HCT116 (cell line): ENCODE measurements around the gene ATP6V1B1. TPM values are rescaled to one million over a fixed set of nuclear protein-coding genes. Genes with fewer than 3 reads are reported as not detected.
A peak's percentile ranks its signal among the peaks of the same experiment; 100 is the strongest.

Experiments used
- ATAC-seq: fragments of 200-7000 bp; cut with Tn5 transposase; 2 replicates; pipeline ENCODE4 v1.9.1; 2020; ENCODE audit warnings: mild to moderate bottlenecking, moderate library complexity
- BruUV-seq: library from RNA; stranded (reverse); fragments of 400-500 nt; replicated peaks from 2 replicates; lab custom pipeline; 2021; lab: Mats Ljungman, UMichigan
- CTCF ChIA-PET: fragments of 300-600 bp; sonication (Branson Sonifier 250); formaldehyde crosslinking; loops from one replicate; lab custom pipeline; 2021; ENCODE audit warnings: antibody characterized with exemption; lab: Charles Lee
- POLR2A ChIA-PET: fragments of 300-600, 350-600 bp; sonication (Branson Sonifier 250); formaldehyde crosslinking; loops from one replicate; lab custom pipeline; 2021; ENCODE audit warnings: antibody characterized with exemption; lab: Charles Lee
- RAD21 ChIA-PET, 2 experiments: fragments of 300-600 bp; sonication (Branson Sonifier 250); formaldehyde crosslinking; loops; one replicate each; lab custom pipeline; 2023; ENCODE audit warnings: low total read pairs in 2 of 2; ENCODE audit not compliant: uncharacterized antibody in 2 of 2, unreplicated experiment in 2 of 2, low non-redundant PET in 1 of 2; lab: Charles Lee
- DNase-seq: peaks from one replicate; pipeline ENCODE4 v3.0.0-alpha.2; 2010; ENCODE audit warnings: low read depth, low spot score
- H2AFZ ChIP-seq: fragments of 200-600 bp; shearing (Covaris generic), sonication (generic); 2 replicates; pipeline ENCODE4 v1.6.1; 2017; ENCODE audit warnings: low read depth, mixed run types, mixed read lengths, antibody characterized with exemption, low read length; ENCODE audit not compliant: poor library complexity, severe bottlenecking
- H3K27ac ChIP-seq: 2 replicates; pipeline ENCODE4 v1.5.1; 2012; ENCODE audit warnings: low read depth, low read length
- H3K27me3 ChIP-seq: fragments of 200-600 bp; sonication (generic); 2 replicates; pipeline ENCODE4 v1.6.1; 2016; ENCODE audit warnings: mixed run types, low read length, mixed read lengths; ENCODE audit not compliant: insufficient read depth
- H3K36me3 ChIP-seq, 2 experiments: fragments of 200-500 bp in 1 of 2; fragments of 200-600 bp in 1 of 2; sonication (Bioruptor generic) in 1 of 2; sonication (generic) in 1 of 2; 2 replicates each; pipeline versions ENCODE4 v1.5.1 to v1.6.1; 2014 to 2016; ENCODE audit warnings: low read length in 2 of 2, inconsistent platforms in 1 of 2, mixed read lengths in 1 of 2, mixed run types in 1 of 2; ENCODE audit not compliant: insufficient read depth in 2 of 2, control insufficient read depth in 1 of 2
- H3K4me1 ChIP-seq, 2 experiments: fragments of 200-600 bp in 1 of 2; sonication (generic) in 1 of 2; 2 replicates each; pipeline versions ENCODE4 v1.5.1 to v1.6.1; 2012 to 2017; ENCODE audit warnings: low read length in 2 of 2, inconsistent platforms in 1 of 2, mild to moderate bottlenecking in 1 of 2, mixed read lengths in 1 of 2, mixed run types in 1 of 2, moderate library complexity in 1 of 2; ENCODE audit not compliant: insufficient read depth in 2 of 2, control insufficient read depth in 1 of 2
- H3K4me2 ChIP-seq: fragments of 200-600 bp; sonication (generic); 2 replicates; pipeline ENCODE4 v1.6.1; 2017; ENCODE audit warnings: mixed run types, low read length, mixed read lengths
- H3K4me3 ChIP-seq, 2 experiments: fragments of 200-600 bp in 1 of 2; sonication (generic) in 1 of 2; replicated peaks in 1 of 2; 2 replicates each; pipeline ENCODE4 v1.5.1; 2011 to 2016; ENCODE audit warnings: low read length in 2 of 2, control low read depth in 1 of 2, low read depth in 1 of 2, mild to moderate bottlenecking in 1 of 2, mixed read lengths in 1 of 2, mixed run types in 1 of 2
- H3K79me2 ChIP-seq: fragments of 200-600 bp; sonication (generic); 2 replicates; pipeline ENCODE4 v1.6.1; 2017; ENCODE audit warnings: mild to moderate bottlenecking, mixed run types, low read length, moderate library complexity, mixed read lengths; ENCODE audit not compliant: insufficient read depth
- H3K9ac ChIP-seq: fragments of 200-600 bp; sonication (generic); 2 replicates; pipeline ENCODE4 v1.6.1; 2016; ENCODE audit warnings: low read length, mixed read lengths
- H3K9me2 ChIP-seq: fragments of 200-600 bp; sonication (generic), shearing (Covaris generic); 2 replicates; pipeline ENCODE4 v1.6.1; 2017; ENCODE audit warnings: mixed run types, mild to moderate bottlenecking, moderate library complexity; ENCODE audit not compliant: insufficient read depth
- H3K9me3 ChIP-seq, 2 experiments: fragments of 200-500 bp in 1 of 2; fragments of 200-600 bp in 1 of 2; sonication (Bioruptor generic) in 1 of 2; sonication (generic) in 1 of 2; 2 replicates each; pipeline ENCODE4 v1.6.1; 2014 to 2017; ENCODE audit warnings: low read length in 2 of 2, mixed read lengths in 2 of 2, inconsistent platforms in 1 of 2, low read depth in 1 of 2, mild to moderate bottlenecking in 1 of 2, mixed run types in 1 of 2, moderate library complexity in 1 of 2; ENCODE audit not compliant: control insufficient read depth in 1 of 2, insufficient read depth in 1 of 2
- H4K20me1 ChIP-seq: fragments of 200-600 bp; sonication (generic), shearing (Covaris generic); 2 replicates; pipeline ENCODE4 v1.6.1; 2017; ENCODE audit warnings: mixed run types, mild to moderate bottlenecking, moderate library complexity; ENCODE audit not compliant: insufficient read depth
- EZH2 ChIP-seq: fragments of 200-600 bp; sonication (generic); IDR thresholded peaks from 2 replicates; pipeline ENCODE4 v1.6.1; 2017; ENCODE audit warnings: antibody characterized with exemption, mixed run types
- JUND ChIP-seq: IDR thresholded peaks from 2 replicates; pipeline ENCODE4 v1.6.1; 2012
- POLR2A ChIP-seq: IDR thresholded peaks from 2 replicates; pipeline ENCODE4 v1.7.0; 2011; ENCODE audit warnings: borderline replicate concordance; ENCODE audit not compliant: insufficient read depth, insufficient read length; ENCODE audit errors: extremely low read depth
- RAD21 ChIP-seq: IDR thresholded peaks from 2 replicates; pipeline ENCODE4 v1.6.1; 2012; ENCODE audit warnings: low read depth, mild to moderate bottlenecking
- SIN3A ChIP-seq: IDR thresholded peaks from 2 replicates; pipeline ENCODE4 v1.6.1; 2012; ENCODE audit warnings: low read depth
- SP1 ChIP-seq: IDR thresholded peaks from 2 replicates; pipeline ENCODE4 v1.6.1; 2012; ENCODE audit warnings: low read depth
- SRF ChIP-seq: IDR thresholded peaks from 2 replicates; pipeline ENCODE4 v1.6.1; 2012; ENCODE audit warnings: low read depth
- ZFX ChIP-seq: fragments of 450-650 bp; IDR thresholded peaks from 2 replicates; pipeline ENCODE4 v1.6.1; 2017
- ZNF274 ChIP-seq: fragments of 200-500 bp; sonication (Bioruptor generic); IDR thresholded peaks from 2 replicates; pipeline ENCODE4 v1.6.1; 2014; ENCODE audit warnings: mild to moderate bottlenecking, low read depth, low read length, inconsistent platforms
- intact Hi-C: fragments of 100-400 bp; cut with micrococcal nuclease; formaldehyde crosslinking; loops from 2 replicates; pipeline ENCODE4 v1.10.0; 2022
- total RNA-seq: library from RNA; stranded (reverse); gene quantifications from one replicate; pipeline ENCODE4 v1.2.1, GENCODE V29; 2021; ENCODE audit not compliant: unreplicated experiment
- TF ChIP-seq, protein P1 (sequence below), 3 experiments: fragments of 200-600 bp in 1 of 3; sonication (generic) in 1 of 3; IDR thresholded peaks in 2 of 3; conservative IDR thresholded peaks in 1 of 3; 2 replicates each; pipeline ENCODE4 v1.5.1; 2012 to 2017; ENCODE audit warnings: low read depth in 2 of 3, low read length in 2 of 3, antibody characterized with exemption in 1 of 3, borderline replicate concordance in 1 of 3, control low read depth in 1 of 3, mild to moderate bottlenecking in 1 of 3, mixed read lengths in 1 of 3, mixed run types in 1 of 3, moderate library complexity in 1 of 3; ENCODE audit not compliant: insufficient read depth in 1 of 3

Gene ATP6V1B1
- total RNA-seq, 1 experiment from 2014 or later, result 0.74 TPM

DNA sequence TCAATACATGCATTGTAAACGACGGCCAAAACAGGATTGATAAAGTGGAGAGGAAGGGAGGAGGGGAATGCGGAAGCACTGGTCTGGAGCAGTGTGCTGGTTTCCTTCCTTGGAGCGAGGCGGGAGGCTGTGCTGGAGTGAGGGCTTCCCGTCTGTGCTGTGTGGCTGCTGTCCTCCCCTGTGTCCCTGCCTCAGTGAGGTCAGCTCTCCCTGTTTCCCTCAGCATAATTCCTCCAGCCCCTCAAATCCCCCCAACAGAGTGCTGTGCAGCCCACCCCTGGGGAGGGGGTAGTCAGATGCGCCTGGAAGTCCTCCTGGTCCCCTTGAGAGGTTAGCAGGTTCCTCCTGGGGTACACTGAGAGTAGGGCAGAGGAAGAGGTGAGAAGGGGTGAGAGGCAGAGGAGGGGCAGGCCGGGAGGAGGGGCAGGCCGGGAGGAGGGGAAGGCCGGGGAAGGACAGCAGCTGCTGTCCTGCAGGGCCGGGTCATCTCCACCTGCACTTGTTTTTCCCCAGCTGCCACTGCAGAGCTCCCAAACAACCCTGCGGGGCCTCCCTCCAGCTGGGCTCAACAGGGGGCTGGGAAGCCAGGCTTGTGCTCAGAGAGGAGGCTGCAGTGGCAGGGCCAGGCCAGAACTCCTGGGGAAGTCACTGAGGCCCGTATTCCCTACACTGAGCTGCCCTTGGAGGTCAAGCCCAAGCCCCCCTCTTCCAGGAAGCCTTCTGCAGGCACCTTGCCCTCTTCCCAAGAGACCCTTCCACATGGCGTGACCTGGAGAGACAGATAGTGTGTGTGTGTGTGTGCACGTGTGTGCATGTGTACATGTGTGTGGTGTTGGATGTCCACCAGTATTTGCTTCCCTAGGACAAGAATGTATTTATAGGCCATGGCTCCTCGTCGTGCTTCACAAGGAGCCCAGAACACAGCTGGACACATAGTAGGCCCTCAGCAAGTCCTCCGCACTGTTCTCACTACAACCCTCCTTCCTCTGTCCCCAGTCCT is 13.2 kb upstream of the ATP6V1B1 start:
- no peaks in the 10 kb centered on the region for H3K36me3 ChIP-seq
- H3K27me3 ChIP-seq, result no peaks in the 10 kb centered on the region
- POLR2A ChIA-PET, result no interaction called here
- intact Hi-C loops, result no loop called here
- H3K27ac ChIP-seq, result no peak overlapping the region
- RAD21 ChIA-PET, result no interaction called here
- H3K9ac ChIP-seq, result no peak overlapping the region
- no peaks in the 10 kb centered on the region for H3K9me3 ChIP-seq
- no peaks in the 10 kb centered on the region for H3K9me2 ChIP-seq
- no peak overlapping the region for H3K4me3 ChIP-seq
- H3K79me2 ChIP-seq, result no peaks in the 10 kb centered on the region
- TF ChIP-seq ZNF274 (no peak), EZH2 (no peak), RAD21 (no peak), SRF (no peak), JUND (no peak), POLR2A (no peak), SP1 (no peak)
- H2AFZ ChIP-seq, result no peak overlapping the region
- H3K4me2 ChIP-seq, result no peak overlapping the region
- ATAC-seq (no peak), DNase-seq (no peak)
- H3K4me1 ChIP-seq, result no peaks in the 10 kb centered on the region
- H4K20me1 ChIP-seq, result no peaks in the 10 kb centered on the region
- BruUV-seq, result no TSS peak
- CTCF ChIA-PET, result interaction anchor here (1.2 to 1.3 kb wide), 2 partner anchors 13 to 20 kb away, joined by 3 read pairs; partner anchors contain the start of gene ATP6V1B1

DNA sequence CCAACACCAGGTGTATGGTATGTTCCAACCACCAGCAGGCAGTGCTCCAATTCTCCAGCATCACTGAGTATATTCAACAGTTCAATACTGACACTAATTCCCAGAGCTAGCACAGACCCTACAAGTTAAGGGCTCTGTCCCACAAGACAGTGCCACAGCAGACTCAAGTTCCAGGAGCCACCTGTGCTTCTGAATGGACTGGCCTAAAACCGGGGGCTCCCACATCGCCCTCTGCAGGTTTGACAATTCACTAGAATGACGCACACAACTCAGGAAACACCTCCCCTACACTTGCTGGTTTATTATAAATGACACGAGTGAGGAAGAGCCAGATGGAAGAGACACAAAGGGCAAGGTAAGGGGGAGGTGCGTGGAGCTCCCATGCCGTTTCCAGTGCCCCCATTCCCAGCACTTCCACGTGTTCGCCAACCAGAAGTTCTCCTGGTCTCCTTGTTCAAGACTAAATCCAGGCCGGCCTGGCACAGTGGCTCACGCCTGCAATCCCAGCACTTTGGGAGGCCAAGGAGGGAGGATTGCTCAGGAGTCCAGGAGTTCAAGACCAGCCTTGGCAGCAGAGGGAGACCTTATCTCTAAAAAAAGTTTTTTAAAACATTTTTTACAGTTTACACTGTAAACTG is 12.2 kb upstream of the ATP6V1B1 start:
- H3K9me3 ChIP-seq, result no peaks in the 10 kb centered on the region
- ATAC-seq, result peak; percentile 80
- H3K4me3 ChIP-seq, result no peak overlapping the region
- no peaks in the 10 kb centered on the region for H3K4me1 ChIP-seq
- CTCF ChIA-PET, result interaction anchor here (1.3 kb wide), 1 partner anchor 12 kb away, joined by 3 read pairs; the partner anchor contains the start of gene ATP6V1B1
- TF ChIP-seq, protein P1, sequence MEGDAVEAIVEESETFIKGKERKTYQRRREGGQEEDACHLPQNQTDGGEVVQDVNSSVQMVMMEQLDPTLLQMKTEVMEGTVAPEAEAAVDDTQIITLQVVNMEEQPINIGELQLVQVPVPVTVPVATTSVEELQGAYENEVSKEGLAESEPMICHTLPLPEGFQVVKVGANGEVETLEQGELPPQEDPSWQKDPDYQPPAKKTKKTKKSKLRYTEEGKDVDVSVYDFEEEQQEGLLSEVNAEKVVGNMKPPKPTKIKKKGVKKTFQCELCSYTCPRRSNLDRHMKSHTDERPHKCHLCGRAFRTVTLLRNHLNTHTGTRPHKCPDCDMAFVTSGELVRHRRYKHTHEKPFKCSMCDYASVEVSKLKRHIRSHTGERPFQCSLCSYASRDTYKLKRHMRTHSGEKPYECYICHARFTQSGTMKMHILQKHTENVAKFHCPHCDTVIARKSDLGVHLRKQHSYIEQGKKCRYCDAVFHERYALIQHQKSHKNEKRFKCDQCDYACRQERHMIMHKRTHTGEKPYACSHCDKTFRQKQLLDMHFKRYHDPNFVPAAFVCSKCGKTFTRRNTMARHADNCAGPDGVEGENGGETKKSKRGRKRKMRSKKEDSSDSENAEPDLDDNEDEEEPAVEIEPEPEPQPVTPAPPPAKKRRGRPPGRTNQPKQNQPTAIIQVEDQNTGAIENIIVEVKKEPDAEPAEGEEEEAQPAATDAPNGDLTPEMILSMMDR (IDR thresholded peaks at IDR 0.05 in 2 of 3, conservative IDR thresholded peaks at IDR 0.05 in 1 of 3; ENCODE audit: borderline replicate concordance in 1 of 3, insufficient read depth in 1 of 3, low read depth in 2 of 3, low read length in 2 of 3), result peak; percentile 41 to 67 (median 63); a peak in 5 of 6 replicates
- TF ChIP-seq ZFX, result no peak
- TF ChIP-seq SIN3A, result no peak
- TF ChIP-seq RAD21, result peak; percentile 26; the same call in 1 of the 2 replicates
- POLR2A ChIA-PET, result no interaction called here
- H3K27ac ChIP-seq, result no peak overlapping the region
- no peak overlapping the region for H3K4me2 ChIP-seq
- no peaks in the 10 kb centered on the region for H3K79me2 ChIP-seq
- no peak overlapping the region for H3K9ac ChIP-seq
- H3K27me3 ChIP-seq, result no peaks in the 10 kb centered on the region
- no peaks in the 10 kb centered on the region for H3K36me3 ChIP-seq
- H3K9me2 ChIP-seq, result no peaks in the 10 kb centered on the region
- no peak overlapping the region for H2AFZ ChIP-seq
- no peaks in the 10 kb centered on the region for H4K20me1 ChIP-seq
- intact Hi-C loops, result no loop called here
- RAD21 ChIA-PET, result no interaction called here
- BruUV-seq, result no TSS peak
- DNase-seq, result no peak
